SKM-1 treated with dmso at 0.1 percent for 144 hours (cell line): ENCODE data around the gene SPSB2.
A peak's percentile ranks its signal among the peaks of the same experiment; 100 is the strongest.

Experiments used
- DNase-seq: peaks from one replicate; lab custom pipeline; 2025; ENCODE audit not compliant: unreplicated experiment; lab: John Stamatoyannopoulos, UW

SPSB2 gene

DNA sequence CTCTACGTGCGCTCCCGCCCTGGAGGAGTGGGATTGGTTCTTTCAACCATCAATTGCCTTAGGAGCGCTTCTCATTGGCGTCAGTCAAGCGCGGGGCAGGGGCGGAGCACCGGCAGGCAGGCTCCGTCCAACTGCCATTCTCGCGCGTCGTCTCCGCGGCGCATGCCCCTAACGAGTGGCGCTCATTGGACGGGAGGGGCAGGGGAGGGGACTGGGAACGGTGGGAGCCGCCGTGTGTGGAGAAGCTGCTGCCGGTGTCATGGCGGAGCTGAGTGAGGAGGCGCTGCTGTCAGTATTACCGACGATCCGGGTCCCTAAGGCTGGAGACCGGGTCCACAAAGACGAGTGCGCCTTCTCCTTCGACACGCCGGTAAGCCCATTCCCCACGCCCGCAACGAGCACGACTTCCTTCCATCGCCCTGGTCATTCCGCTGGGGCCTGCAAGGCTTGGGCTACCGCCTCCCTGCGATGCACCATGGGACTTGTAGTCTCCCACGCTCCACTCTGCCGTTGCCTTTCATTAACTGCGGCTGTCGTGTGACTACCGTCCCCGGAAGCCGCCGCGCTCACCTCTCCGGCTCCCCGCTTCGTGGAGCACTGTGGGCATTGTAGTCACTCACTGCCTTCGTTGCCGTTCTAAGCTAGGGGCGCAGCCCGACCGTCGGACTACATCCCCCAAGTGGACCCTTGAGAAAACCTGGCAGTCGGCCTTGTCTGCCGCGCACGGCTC is 21.0 kb downstream of the SPSB2 start, which contains the start of gene USP5:
USP5 (plus strand) TSS at position 230 of the 730 bp plus-strand sequence; CDS start at position 260, 30 bp downstream.
- DNase-seq = peak; percentile 90

DNA sequence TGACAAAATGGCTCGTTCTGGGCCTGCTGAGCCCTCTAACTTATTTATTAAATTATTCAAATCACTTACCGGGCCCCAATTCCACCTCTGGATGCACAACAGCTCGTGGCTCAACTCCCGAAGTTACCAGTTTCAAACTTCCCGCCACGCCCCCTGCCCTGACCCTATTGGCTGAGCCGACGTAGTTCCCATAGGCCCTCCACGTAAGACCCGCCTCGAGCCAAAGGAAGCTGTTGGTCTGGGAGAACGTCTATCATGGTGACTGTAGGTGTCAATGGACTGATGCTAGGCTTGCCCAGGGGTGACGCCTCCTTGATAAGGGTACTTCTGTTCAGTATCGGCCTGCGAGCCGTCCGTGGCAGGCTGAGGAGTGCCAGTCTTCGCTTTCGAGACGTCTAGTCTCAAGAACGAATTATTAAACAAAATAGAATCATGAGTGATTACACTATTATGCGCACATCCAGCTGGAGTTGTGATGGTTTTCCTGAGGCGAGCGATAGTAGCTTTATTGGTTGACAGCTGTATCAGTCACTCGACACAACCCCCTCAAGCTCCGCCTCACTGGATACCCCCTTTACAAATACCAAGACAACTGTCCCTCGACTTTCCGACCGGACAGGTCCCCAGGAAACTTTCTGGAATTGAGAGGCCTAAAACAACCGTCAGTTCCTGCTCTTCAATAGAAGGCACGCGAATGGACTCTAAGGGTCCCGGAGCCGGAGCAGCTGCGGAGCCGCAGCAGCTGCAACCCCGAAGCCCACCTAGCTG is 21.8 kb downstream of the SPSB2 start, which contains the start of gene CDCA3:
CDCA3 (minus strand) TSS at position 134 of the 768 bp plus-strand sequence. CDS start 334 bp downstream, outside the sequence.
- DNase-seq = peak; percentile 88

DNA sequence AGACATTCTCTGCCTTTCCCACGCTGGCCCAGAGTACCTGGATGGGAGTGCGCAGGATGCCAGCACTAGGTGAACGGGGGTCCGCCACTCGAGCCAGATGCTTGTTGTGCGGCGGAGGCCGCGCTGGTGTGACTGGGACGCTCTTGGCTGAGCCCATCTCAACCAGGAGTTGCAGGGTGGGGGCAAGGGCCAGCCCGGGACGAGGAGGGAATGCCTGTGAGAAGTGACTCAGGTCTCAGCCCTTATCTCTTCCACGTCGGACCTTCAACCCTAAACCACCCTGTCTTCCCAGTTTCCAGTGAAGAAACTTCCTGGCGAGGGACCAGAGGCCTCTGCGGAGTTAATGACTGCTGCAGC is 22.3 kb downstream of the SPSB2 start:
- no peak for DNase-seq

DNA sequence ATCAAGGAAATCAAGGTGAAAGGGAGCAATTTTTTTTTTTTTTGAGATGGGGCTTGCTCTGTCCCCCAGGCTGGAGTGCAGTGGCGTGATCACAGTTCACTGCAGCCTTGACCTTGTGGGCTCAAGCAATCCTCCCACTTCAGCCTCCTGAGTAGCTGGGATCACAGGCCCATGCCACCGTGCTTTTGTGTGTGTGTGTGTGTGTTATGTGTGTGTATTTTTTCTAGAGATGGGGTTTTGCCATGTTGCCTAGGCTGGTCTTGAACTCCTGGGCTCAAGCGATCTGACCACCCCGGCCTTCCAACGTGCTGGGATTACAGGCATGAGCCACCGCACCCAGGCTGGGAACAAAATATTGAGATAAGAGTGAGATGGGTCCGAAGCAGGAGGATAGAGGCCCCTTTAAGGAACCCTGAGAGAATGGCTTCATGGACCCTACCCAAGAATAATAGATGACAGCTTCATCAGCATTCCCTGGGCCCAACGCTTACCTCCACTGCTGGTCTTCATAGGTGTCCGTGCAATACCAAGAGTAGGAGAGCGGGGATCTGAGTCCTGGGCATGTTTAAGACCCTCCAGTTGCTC is 23.0 kb downstream of the SPSB2 start:
- DNase-seq = no peak

DNA sequence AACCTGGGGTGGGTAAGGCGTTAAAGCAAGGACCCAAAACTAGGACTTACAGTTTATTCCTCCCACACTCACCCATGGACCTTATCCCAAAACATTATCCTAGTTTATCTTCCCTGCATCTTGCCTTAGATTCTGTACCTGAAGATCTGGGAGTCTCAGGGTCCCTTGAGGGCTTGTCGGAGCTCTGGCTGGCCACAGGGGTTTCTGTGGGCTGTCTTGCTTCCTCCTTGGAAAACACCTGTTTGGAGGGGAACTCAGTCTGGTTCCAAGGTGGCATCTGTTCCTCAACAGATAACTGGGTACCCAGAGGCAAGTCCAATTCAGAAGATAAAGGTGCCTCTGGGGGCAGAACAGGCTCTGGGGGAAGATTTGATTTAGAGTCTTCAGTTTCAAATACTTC is 23.7 kb downstream of the SPSB2 start:
- no peak for DNase-seq

DNA sequence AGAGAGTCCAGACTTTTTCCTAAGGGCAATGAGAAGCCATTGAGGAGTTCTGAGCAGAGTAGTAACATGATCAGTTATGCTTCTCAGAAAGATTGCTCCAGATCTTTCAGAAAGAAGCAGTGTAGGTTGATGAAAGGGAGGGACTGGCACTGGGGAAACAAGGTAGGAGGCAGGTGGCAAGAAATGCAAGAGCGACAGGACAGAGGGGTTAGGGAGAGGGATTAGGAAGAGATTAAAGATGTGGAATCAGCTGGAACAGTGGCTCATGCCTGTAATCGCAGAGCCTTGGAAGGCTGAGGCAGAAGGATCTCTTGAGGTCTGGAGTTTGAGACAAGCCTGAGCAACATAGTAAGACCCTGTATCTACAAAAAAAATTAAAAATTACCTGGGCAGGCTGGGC is 25.4 kb downstream of the SPSB2 start:
- no peak for DNase-seq

DNA sequence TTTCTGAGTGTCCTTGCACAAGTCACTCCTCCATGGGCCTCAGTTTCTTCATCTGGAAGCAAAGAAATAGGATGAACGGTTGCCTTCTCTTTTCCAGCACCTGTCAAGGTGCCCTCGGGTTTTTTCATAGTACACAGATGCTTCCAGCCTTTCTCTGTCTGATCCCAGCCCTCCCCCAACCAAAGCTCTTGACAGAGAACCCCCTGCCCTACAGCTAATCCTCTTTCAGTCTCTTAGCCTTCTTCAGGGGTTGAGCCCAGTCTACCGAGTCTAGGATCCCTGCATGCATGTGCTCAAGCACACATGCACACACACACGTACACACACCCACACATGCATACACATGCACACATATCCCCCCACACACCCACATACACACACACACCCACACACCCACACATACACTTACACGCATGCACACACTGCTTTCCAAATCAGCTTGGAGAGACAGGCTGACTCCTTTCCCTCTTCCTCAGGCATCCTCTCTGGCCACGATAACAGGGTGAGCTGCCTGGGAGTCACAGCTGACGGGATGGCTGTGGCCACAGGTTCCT is 26.7 kb downstream of the SPSB2 start:
- DNase-seq = no peak

DNA sequence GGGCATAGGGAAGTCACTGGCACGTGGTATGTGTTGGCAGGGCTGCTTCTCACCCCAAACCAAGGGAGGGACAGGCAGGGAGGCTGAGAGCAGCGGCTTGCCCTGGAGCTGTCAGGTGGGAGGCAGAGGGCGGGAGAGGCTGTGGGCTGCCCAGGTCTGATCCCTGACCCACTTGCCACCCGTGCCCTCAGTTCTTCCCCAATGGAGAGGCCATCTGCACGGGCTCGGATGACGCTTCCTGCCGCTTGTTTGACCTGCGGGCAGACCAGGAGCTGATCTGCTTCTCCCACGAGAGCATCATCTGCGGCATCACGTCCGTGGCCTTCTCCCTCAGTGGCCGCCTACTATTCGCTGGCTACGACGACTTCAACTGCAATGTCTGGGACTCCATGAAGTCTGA is 27.7 kb downstream of the SPSB2 start:
- no peak for DNase-seq

DNA sequence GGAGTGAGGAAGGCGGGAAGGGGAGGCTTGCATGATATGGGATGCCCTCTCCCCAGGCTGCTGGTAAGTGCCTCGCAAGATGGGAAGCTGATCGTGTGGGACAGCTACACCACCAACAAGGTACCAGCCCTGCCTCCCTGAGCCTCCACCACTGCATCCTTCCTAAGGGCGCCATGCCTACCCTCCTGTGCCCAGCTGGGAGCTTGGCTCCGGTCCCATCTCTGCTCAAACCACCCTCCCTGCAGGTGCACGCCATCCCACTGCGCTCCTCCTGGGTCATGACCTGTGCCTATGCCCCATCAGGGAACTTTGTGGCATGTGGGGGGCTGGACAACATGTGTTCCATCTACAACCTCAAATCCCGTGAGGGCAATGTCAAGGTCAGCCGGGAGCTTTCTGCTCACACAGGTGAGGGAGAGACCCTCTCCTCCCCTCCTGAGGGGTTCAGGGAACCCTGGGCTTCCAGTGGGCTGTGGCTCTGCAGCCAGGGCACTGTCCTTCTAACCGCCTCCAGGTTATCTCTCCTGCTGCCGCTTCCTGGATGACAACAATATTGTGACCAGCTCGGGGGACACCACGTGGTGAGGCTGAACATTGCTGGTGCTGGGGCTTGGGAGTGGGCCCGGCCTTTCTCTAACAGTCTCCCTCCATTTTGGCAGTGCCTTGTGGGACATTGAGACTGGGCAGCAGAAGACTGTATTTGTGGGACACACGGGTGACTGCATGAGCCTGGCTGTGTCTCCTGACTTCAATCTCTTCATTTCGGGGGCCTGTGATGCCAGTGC is 29.8 kb downstream of the SPSB2 start:
- no peak for DNase-seq

DNA sequence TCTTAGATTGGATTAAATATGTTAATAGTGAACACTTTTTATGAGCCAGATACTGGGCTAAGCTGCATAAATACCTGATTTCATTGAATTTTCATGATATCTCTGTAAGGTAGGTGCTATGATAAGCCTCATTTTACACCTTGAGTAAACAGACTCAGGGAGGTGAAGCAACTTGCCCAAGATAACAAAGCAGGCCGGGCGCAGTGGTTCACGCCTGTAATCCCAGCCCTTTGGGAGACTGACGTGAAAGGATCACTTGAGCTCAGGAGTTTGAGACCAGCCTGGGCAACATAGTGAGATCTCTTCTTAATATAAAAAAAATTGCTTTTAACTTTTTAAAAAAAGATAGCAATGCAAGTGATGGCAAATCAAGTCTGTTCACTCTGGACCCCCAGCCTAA is 31.0 kb downstream of the SPSB2 start:
- no peak for DNase-seq

DNA sequence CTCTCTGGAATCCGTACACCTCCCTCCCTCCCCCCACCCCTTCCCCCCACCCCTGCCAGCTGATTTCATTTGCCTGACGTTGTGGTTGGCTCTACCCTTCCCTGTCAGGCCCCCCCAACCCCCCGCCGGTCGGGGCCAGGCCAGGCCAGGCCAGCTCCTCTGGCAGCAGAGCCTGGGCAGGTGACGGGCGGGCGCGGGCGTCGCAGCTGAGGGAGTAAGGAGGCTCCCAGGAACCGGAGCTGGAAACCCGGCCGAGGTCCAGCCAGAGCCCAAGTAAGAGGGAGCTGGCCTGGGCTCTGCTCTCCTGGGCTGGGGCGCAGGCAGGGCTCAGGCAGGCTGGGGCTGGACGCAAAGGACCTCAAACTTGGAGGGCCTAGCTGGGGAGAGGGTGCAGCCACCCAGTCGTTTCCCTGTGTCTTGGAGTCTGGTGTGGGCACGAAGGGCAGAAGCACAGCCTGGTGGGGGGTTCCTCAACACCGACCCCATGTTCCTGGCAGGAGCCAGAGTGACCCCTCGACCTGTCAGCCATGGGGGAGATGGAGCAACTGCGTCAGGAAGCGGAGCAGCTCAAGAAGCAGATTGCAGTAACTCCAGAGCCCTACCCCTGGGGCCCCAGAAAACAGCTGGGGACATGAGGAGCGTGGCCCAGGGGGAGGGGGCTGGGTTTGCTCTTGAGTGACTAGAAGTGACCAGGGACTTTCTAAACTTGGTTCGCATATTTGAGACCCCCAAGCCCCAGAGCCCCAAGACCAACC is 32.2 kb downstream of the SPSB2 start, which contains the start of gene GNB3:
GNB3 (plus strand) TSS at position 165 of the 755 bp plus-strand sequence; CDS start at position 528, 363 bp downstream.
- no peak for DNase-seq

DNA sequence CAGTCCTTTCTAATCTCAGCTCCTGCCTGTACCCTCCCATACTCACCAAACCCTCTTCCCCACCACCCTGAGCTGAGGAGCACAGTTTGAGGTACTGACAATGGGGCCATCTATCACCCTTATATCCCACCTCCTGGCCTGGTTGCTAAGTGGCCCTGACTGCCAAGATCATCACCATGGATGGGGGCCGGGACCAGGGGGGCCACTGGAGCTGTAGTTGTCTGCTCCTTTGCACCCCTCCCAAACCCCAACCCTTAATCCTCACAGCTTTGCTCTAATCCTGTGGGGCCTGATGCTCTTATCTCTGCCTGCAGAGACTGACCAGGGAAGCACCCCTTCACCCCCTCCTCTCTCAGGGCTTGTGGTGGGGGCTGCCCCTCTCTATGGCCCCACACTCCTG is 32.8 kb downstream of the SPSB2 start:
- DNase-seq = no peak

DNA sequence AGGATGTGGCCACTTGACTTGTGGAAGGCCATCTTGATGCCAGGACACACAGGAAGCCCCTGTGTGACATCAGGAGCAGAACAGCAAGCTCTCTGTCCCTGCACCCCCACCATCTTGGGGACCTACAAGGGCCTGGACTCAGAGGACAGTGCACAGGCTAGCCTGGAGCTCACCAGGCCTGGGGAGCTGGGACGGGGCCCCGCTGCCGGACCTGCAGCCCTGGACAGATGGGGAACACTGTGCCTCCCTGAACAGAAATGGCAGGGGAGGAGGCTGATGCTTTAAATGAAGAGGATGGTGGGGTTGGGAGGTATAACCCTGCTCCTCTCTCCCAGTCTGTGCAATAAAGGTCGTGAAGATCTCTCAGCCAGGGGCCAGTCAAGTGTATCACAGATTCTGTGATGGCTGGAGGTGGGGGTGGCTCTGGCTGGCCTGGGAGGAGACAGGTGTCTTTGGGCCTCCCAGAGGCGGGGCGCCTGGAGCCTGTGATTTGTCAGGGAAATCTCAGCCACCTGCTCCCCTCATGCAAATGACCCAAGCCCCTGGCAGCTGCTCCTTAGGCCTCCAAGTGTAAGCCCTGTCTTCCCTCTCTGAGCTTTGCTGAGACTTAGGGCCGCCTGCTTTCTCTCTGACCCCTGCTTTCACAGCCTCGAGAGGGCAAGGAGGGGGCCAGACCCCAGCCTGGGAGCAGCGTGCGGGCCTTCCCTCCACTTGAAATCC is 33.5 kb downstream of the SPSB2 start:
- no peak for DNase-seq

DNA sequence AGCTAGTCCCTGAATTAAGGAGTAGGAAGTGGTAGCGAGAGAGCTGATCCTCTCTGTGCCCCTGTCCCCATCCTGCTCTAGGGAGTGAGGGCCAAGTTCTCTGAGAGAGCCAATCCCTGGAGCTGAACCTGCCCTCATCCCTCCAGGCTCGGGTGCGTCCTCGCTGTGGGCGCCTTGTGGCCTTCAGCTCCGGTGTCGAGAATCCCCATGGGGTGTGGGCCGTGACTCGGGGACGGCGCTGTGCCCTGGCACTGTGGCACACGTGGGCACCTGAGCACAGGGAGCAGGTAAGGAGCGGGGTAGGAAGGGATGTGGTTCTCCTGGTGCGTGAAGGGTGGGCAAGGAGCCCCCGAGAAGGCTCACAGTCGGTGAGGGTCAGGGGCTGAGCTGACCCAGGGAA is 34.2 kb downstream of the SPSB2 start:
- DNase-seq = no peak

DNA sequence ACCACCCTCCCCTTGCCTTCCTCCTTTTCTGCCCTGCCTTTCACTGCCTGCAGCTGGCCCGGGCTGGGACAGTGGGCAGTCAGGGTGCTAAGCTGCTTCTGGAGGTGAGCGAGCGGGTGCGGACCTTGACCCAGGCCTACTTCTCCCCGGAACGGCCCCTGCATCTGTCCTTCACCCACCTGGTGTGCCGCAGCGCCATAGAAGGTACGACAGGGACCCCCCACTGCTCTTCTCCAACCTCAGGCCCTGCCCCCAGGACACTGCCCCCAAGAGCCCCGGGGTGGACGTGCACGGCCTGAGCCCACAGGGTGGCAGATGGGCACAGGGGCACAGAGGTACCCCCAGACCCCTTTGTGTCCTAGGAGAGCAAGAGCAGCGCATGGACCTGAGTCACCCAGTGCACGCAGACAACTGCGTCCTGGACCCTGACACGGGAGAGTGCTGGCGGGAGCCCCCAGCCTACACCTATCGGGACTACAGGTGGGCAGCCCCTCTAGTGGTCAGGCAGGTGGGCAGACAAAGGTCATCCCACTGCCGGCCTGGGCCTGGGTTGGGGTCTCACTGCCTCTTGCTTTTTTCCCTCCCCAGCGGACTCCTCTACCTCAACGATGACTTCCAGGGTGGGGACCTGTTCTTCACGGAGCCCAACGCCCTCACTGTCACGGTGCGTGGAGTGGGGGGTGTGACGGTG is 35.6 kb downstream of the SPSB2 start:
- no peak for DNase-seq

DNA sequence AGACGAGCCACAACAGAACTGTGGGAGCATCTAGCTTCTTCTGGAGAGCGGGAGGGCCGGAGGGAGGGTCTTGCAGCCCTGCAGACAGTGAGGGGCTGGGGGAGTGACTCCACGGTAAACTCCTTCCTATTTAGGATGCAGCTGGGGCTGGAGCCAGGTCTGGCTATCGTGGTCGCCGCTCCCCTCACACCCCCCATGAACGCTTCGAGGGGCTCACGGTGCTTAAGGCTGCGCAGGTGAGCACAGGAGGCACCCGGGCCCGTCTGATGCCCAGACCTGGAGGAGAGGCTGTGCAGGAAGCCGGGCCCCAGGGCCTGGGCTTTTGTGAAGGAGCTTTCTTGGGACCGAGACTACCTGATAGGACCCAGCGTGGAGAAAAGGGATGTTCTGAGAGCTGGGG is 36.3 kb downstream of the SPSB2 start:
- DNase-seq = no peak

DNA sequence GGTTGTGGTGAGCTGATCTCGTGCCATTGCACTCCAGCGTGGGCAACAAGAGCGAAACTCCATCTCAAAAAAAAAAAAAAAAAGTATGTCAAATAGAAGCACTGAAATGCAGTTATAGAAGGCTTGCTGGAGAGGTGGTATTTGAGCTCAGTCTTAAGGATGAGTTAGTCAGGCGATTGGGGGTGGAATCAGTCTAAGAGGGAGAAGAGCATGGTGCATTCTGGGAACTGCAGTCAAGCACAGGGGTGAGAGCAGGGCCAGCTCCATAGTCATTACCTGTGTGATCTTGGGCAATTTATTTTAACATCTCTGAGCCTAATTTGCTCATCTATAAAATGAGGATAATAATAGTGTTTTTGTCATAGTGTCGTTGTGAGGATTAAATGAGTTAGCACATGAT is 38.2 kb downstream of the SPSB2 start:
- DNase-seq = no peak

DNA sequence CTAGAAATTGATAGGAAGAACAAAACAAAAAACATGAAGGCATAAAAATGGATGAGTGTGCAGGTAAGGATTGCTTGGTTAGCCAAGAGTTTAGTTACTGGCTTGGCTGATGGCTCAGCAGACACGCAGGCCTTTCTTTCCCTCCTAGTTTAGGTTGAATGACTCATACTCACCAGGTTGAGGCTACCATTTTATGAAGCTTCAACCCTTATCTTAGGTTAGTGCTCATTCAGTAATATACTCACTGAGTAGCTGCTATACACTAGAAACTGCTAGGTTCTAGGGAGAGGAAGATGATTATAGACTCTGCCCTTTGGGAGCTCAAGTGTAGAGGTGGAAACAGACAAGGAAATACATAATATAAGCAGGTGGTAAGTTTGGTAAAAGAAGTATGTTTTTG is 38.8 kb downstream of the SPSB2 start:
- DNase-seq = no peak
